Measurements from ENCODE around the gene ADAMTS12.

The ADAMTS12 gene

DNA sequence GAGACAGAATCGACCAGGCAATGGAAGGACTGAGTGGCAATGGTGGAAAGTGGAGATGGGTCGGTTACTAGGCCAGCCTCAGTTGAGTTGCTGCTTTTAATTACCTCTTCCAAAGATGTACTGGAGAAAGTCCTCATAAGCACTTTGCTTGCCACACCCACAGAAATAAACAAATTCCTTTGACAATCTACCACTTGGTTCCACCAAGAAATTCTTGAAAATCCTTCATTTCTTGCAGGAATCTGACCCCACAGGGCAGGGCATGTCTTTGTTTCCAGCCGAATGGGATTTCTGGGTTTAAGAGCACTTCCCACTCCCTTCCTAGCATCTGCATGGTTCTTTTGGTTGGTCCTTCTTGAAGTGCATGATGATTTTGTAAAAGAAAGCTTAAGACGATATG lies 54.5 kb downstream of the ADAMTS12 start:
- Histone ChIP-seq H4K20me1 (ENCODE audit: insufficient read depth, low read length) (no peaks in the 10 kb centered on the region), H3K4me1 (ENCODE audit: low read length) (peaks cover 26% of the 10 kb centered on the region), H3K79me2 (ENCODE audit: low read length) (no peaks in the 10 kb centered on the region), H3K27ac (ENCODE audit: low read length) (no peak overlapping the region), H3K9ac (ENCODE audit: low read length) (no peak overlapping the region), H3K9me3 (ENCODE audit: insufficient read depth, low read length) (no peaks in the 10 kb centered on the region), H3K27me3 (ENCODE audit: low read depth, low read length) (no peaks in the 10 kb centered on the region), H3K4me2 (ENCODE audit: low read length) (no peak overlapping the region), H3K4me3 (ENCODE audit: low read length) (no peak overlapping the region), H3K36me3 (replicated peaks; ENCODE audit: low read depth, low read length) (no peaks in the 10 kb centered on the region), H2AFZ (ENCODE audit: low read depth, low read length) (no peak overlapping the region)
- TF ChIP-seq, protein P1, sequence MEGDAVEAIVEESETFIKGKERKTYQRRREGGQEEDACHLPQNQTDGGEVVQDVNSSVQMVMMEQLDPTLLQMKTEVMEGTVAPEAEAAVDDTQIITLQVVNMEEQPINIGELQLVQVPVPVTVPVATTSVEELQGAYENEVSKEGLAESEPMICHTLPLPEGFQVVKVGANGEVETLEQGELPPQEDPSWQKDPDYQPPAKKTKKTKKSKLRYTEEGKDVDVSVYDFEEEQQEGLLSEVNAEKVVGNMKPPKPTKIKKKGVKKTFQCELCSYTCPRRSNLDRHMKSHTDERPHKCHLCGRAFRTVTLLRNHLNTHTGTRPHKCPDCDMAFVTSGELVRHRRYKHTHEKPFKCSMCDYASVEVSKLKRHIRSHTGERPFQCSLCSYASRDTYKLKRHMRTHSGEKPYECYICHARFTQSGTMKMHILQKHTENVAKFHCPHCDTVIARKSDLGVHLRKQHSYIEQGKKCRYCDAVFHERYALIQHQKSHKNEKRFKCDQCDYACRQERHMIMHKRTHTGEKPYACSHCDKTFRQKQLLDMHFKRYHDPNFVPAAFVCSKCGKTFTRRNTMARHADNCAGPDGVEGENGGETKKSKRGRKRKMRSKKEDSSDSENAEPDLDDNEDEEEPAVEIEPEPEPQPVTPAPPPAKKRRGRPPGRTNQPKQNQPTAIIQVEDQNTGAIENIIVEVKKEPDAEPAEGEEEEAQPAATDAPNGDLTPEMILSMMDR (IDR thresholded peaks at IDR 0.05; ENCODE audit: low read depth, low read length) = no peak
- no peak for TF ChIP-seq EZH2phosphoT487 (IDR thresholded peaks at IDR 0.05; ENCODE audit: low read depth)

DNA sequence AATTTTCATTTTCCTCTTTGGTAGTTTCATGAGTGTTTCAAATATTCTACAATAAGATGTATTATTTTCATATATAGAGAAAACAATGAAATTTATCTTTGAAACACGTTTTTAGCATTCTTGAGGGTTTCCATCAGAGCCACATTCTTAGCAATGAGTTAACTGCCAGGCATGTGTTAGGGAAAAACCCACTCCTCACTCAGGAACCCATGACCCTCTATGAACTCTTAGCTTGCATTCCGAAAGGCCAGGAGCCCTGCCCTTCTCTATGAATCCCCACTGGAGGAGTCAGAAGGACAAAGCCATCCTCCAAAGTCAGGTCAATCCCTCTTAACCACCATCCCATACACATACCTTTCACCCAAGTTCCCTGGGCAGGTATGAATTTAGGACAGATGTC lies 57.5 kb downstream of the ADAMTS12 start:
- Histone ChIP-seq H3K9me3 (ENCODE audit: insufficient read depth, low read length) (no peaks in the 10 kb centered on the region), H3K9ac (ENCODE audit: low read length) (no peak overlapping the region), H3K4me2 (ENCODE audit: low read length) (no peak overlapping the region), H3K27ac (ENCODE audit: low read length) (no peak overlapping the region), H2AFZ (ENCODE audit: low read depth, low read length) (no peak overlapping the region), H3K27me3 (ENCODE audit: low read depth, low read length) (no peaks in the 10 kb centered on the region), H4K20me1 (ENCODE audit: insufficient read depth, low read length) (no peaks in the 10 kb centered on the region), H3K36me3 (replicated peaks; ENCODE audit: low read depth, low read length) (no peaks in the 10 kb centered on the region), H3K4me3 (ENCODE audit: low read length) (no peak overlapping the region), H3K4me1 (ENCODE audit: low read length) (no peaks in the 10 kb centered on the region), H3K79me2 (ENCODE audit: low read length) (no peaks in the 10 kb centered on the region)
- no peak for TF ChIP-seq EZH2phosphoT487 (IDR thresholded peaks at IDR 0.05; ENCODE audit: low read depth)
- TF ChIP-seq, protein P1 (IDR thresholded peaks at IDR 0.05; ENCODE audit: low read depth, low read length) = no peak

DNA sequence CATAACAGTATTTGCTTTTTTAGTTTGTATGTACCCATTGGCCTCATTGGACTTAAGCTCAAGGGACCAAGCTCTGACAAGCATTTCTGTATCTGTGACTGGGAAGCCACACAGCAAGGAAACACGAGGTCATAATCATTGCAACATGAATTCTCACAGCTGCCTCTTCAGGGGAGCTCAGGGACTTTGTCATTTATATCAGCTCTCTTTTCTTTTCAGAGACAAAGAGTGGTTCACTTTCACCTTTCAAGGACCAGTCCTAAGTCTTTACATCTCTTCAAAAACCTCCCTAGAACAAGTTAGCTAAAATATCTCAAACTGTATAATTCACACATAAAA lies 58.6 kb downstream of the ADAMTS12 start:
- H3K4me2 ChIP-seq (ENCODE audit: low read length) = no peak overlapping the region
- H3K9me3 ChIP-seq (ENCODE audit: insufficient read depth, low read length) = no peaks in the 10 kb centered on the region
- H3K79me2 ChIP-seq (ENCODE audit: low read length) = no peaks in the 10 kb centered on the region
- H3K4me3 ChIP-seq (ENCODE audit: low read length) = no peak overlapping the region
- H3K4me1 ChIP-seq (ENCODE audit: low read length) = peaks cover 3% of the 10 kb centered on the region
- H3K27me3 ChIP-seq (ENCODE audit: low read depth, low read length) = no peaks in the 10 kb centered on the region
- TF ChIP-seq EZH2phosphoT487 (IDR thresholded peaks at IDR 0.05; ENCODE audit: low read depth) = no peak
- TF ChIP-seq, protein P1 (IDR thresholded peaks at IDR 0.05; ENCODE audit: low read depth, low read length) = no peak
- no peak overlapping the region for H3K27ac ChIP-seq (ENCODE audit: low read length)
- H3K36me3 ChIP-seq (replicated peaks; ENCODE audit: low read depth, low read length) = no peaks in the 10 kb centered on the region
- H4K20me1 ChIP-seq (ENCODE audit: insufficient read depth, low read length) = no peaks in the 10 kb centered on the region
- no peak overlapping the region for H2AFZ ChIP-seq (ENCODE audit: low read depth, low read length)
- no peak overlapping the region for H3K9ac ChIP-seq (ENCODE audit: low read length)

DNA sequence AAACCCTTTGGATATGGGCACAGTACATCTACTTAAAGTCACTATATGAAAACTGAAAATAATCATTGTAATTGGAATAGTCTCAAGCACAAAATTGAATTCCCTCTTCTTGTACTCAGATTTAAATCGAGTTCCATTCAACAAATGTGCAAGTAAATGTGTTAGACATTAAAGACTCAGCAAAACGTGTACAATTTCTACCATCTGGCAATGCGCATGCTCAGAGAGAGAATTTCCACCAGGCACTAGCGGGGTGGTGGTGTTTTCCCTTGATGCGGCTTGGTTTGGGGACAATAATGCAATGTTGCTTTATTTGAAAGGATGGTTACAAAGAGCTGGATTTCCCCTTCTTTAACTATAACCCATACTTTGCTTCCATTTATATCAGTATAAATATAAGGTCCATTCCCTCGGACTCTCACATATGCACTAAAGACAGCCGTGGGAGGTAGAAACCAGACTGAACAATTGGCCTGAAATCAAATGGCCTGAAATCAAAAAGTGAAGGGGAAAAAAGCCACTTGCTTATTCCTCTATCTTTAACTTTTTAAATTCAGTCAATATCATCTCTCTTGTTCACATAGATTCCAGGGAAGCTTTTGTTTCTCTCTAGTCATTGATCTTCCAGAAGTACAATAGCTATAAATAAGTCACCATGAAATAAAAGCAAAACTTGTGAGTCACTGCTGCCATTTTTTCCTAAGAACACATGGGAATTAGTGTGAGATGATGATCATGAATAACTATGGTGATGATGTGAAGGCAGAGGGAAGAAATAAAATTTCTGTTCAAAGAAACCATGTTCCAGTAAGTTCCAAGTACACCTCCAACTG lies 59.2 kb downstream of the ADAMTS12 start:
- H3K9me3 ChIP-seq (ENCODE audit: insufficient read depth, low read length) = no peaks in the 10 kb centered on the region
- no peak overlapping the region for H3K27ac ChIP-seq (ENCODE audit: low read length)
- no peak overlapping the region for H3K4me2 ChIP-seq (ENCODE audit: low read length)
- H3K79me2 ChIP-seq (ENCODE audit: low read length) = no peaks in the 10 kb centered on the region
- no peaks in the 10 kb centered on the region for H4K20me1 ChIP-seq (ENCODE audit: insufficient read depth, low read length)
- H3K4me1 ChIP-seq (ENCODE audit: low read length) = peaks cover 9% of the 10 kb centered on the region
- TF ChIP-seq, protein P1 (IDR thresholded peaks at IDR 0.05; ENCODE audit: low read depth, low read length) = no peak
- TF ChIP-seq EZH2phosphoT487 (IDR thresholded peaks at IDR 0.05; ENCODE audit: low read depth) = no peak
- H3K9ac ChIP-seq (ENCODE audit: low read length) = no peak overlapping the region
- H3K36me3 ChIP-seq (replicated peaks; ENCODE audit: low read depth, low read length) = no peaks in the 10 kb centered on the region
- H2AFZ ChIP-seq (ENCODE audit: low read depth, low read length) = no peak overlapping the region
- no peaks in the 10 kb centered on the region for H3K27me3 ChIP-seq (ENCODE audit: low read depth, low read length)
- H3K4me3 ChIP-seq (ENCODE audit: low read length) = no peak overlapping the region
